ENCODE data around the gene DENND1A. TPM values are rescaled to one million over a fixed set of nuclear protein-coding genes. Genes with fewer than 3 reads are reported as not detected.

The DENND1A gene
- total RNA-seq, 4 donors from 2014 or later = 19.2 to 26.9 (median 24.0) TPM

- WGBS = 73% methylated on average over 3 of the region's 3 CpGs
- Histone ChIP-seq H3K27ac (replicated peaks in 1 of 4) (no peak overlapping the region), H3K9me3 (no peaks in the 10 kb centered on the region), H3K36me3 (no peaks in the 10 kb centered on the region), H3K4me3 (no peak overlapping the region), H3K4me1 (peaks cover 0 to 9% (median 5%) of the 10 kb centered on the region in 4 donors), H3K27me3 (peaks cover 0 to 28% (median 0%) of the 10 kb centered on the region in 4 donors)
- intact Hi-C loops (cut with DNase I) = no loop called here
- TF ChIP-seq CTCF (IDR thresholded peaks at IDR 0.05) = no peak
- no peak for DNase-seq (ENCODE audit: extremely low spot score)
Observed at GRCh38 chr9:123359546-123359945, 570.4 kb downstream of the DENND1A start.

GRCh38 chr9:123359106-123359505, 570.8 kb downstream of the DENND1A start:
- Histone ChIP-seq H3K9me3 (no peaks in the 10 kb centered on the region), H3K4me3 (no peak overlapping the region), H3K4me1 (peaks cover 0 to 10% (median 4%) of the 10 kb centered on the region in 4 donors), H3K27me3 (peaks cover 0 to 32% (median 0%) of the 10 kb centered on the region in 4 donors), H3K36me3 (no peaks in the 10 kb centered on the region), H3K27ac (replicated peaks in 1 of 4) (no peak overlapping the region)
- intact Hi-C loops (cut with DNase I) = no loop called here
- 60% methylated on average over 2 of the region's 2 CpGs for WGBS
- TF ChIP-seq CTCF (IDR thresholded peaks at IDR 0.05) (no peak), POLR2AphosphoS5 (IDR thresholded peaks at IDR 0.05) (no peak), EP300 (IDR thresholded peaks at IDR 0.05) (no peak), POLR2A (IDR thresholded peaks at IDR 0.05; ENCODE audit: low read depth) (no peak)
- no peak for DNase-seq (ENCODE audit: extremely low spot score)

- Histone ChIP-seq H3K27me3 (peaks cover 0 to 39% (median 0%) of the 10 kb centered on the region in 4 donors), H3K27ac (replicated peaks in 1 of 4) (no peak overlapping the region), H3K4me1 (peaks cover 0 to 15% (median 8%) of the 10 kb centered on the region in 4 donors), H3K36me3 (no peaks in the 10 kb centered on the region), H3K4me3 (no peak overlapping the region), H3K9me3 (no peaks in the 10 kb centered on the region)
- TF ChIP-seq CTCF (IDR thresholded peaks at IDR 0.05) (no peak), POLR2A (IDR thresholded peaks at IDR 0.05; ENCODE audit: low read depth) (no peak), POLR2AphosphoS5 (IDR thresholded peaks at IDR 0.05) (no peak), EP300 (IDR thresholded peaks at IDR 0.05) (no peak)
- no peak for DNase-seq (ENCODE audit: extremely low spot score)
- WGBS = 78% methylated on average over 10 of the region's 10 CpGs
- intact Hi-C loops (cut with DNase I) = no loop called here
Observed at GRCh38 chr9:123358181-123358905, 571.6 kb downstream of the DENND1A start.

- TF ChIP-seq POLR2A (IDR thresholded peaks at IDR 0.05; ENCODE audit: low read depth) = no peak
- TF ChIP-seq POLR2AphosphoS5 (IDR thresholded peaks at IDR 0.05) = no peak
- no peak for TF ChIP-seq EP300 (IDR thresholded peaks at IDR 0.05)
- no peak for TF ChIP-seq CTCF (IDR thresholded peaks at IDR 0.05)
- WGBS = 95% methylated on average over 2 of the region's 2 CpGs
- H3K4me1 ChIP-seq = peaks cover 0 to 15% (median 8%) of the 10 kb centered on the region in 4 donors
- H3K4me3 ChIP-seq = no peak overlapping the region
- no peak overlapping the region for H3K27ac ChIP-seq (replicated peaks in 1 of 4)
- DNase-seq (ENCODE audit: extremely low spot score) = no peak
- no peaks in the 10 kb centered on the region for H3K36me3 ChIP-seq
- intact Hi-C loops (cut with DNase I) = no loop called here
- H3K9me3 ChIP-seq = no peaks in the 10 kb centered on the region
- peaks cover 0 to 38% (median 0%) of the 10 kb centered on the region in 4 donors for H3K27me3 ChIP-seq
Observed at GRCh38 chr9:123357743-123358059, 572.2 kb downstream of the DENND1A start.
